ENCODE measurements around the gene ATP6V0E1.
A peak's percentile ranks its signal among the peaks of the same experiment; 100 is the strongest.
"Not testable (repeated sequence)": the region's sequence is repeated elsewhere in the genome, so short reads cannot be mapped to it uniquely, and the experiment has no call there.

The ATP6V0E1 gene

DNA sequence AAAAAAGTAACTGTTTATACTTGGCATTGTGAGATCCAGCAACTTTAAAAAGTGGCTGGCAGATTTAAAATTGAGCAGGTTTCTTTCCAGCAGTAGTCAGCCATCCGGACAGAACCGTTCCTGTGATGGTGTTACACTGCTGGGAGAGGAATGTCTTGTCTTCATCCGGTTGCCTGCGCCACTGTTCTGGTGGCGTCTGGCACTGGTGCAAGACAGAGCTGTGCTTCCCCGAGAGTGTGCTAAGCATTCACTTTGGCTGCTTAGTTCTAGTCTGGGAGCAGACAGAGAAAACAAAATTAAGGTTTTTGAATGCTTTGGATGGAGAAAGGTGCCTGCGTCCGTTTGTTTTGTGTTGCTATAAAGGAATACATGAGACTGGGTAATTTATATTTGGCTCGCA, 37.1 kb downstream of the ATP6V0E1 start:
- no peak for DNase-seq
- in situ Hi-C loops (cut with MboI; ENCODE audit: low pct_unique_long_range_greater_than_20kb, low sequenced_read_pairs): no loop called here

DNA sequence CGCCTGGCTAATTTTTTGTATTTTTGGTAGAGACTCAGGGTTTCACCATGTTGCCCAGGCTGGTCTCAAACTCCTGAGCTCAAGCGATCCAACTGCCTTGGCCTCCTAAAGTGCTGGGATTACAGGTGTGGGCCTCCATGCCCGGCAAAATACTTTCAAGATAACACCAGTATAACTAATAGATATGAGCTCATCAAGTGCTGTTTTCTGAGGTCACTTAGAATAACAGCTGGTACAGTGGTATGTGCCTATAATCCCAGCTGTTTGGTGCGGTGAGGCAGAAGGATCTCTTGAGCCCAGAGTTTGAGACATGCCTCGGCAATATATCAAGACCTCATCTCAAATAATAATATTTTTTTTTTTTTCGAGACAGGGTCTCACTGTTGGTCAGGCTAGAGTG, 42.1 kb downstream of the ATP6V0E1 start:
- no peak for DNase-seq
- in situ Hi-C loops (cut with MboI; ENCODE audit: low pct_unique_long_range_greater_than_20kb, low sequenced_read_pairs): no loop called here

DNA sequence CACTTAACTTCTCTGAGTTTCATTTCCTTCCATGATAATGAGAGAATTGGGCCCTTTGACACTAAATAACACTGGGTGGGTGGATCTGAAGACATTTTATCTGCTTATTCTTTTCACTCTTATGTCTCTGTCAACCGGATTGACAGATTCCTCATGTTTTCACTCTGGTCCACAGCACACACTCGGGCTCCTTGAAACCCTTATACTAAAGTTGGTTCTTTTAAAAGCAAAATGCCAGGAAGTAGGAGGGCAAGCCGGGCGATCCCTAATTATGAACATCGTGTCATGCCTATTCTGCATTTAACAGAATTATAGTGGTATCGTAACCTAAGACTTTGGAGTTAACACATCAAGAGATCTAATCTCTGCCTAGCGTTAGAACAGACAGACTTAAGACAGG, 44.3 kb downstream of the ATP6V0E1 start:
- DNase-seq: no peak

DNA sequence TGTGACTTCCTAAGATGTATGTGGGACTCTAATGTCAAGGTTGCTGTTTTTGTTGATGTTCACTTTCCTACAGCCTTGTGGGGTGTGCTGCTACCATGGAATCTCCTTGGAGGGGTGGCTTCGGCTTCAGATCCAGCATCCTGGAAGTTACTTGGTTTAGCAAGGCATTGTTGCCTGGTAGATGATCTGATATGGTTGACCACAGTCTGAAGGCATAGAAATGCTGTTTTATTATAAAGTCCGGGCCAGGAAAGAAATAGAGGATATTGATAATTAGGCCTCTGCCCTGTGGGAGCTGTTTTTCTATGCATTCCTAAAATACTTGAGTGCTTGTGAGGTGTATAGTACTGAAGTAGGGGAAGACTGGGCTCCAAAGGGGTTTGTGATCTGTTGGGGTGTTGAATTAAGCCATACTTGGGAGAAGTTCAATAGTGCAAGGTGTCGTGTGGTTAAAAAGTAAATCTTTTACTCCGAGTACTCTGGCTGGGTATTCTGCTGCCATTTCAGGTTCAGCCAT, 45.3 kb downstream of the ATP6V0E1 start:
- in situ Hi-C loops (cut with MboI; ENCODE audit: low pct_unique_long_range_greater_than_20kb, low sequenced_read_pairs): no loop called here
- no peak for DNase-seq

More for the DNA sequence above, 44.3 kb downstream of the ATP6V0E1 start:
- in situ Hi-C loops (cut with MboI; ENCODE audit: low pct_unique_long_range_greater_than_20kb, low sequenced_read_pairs): no loop called here

DNA sequence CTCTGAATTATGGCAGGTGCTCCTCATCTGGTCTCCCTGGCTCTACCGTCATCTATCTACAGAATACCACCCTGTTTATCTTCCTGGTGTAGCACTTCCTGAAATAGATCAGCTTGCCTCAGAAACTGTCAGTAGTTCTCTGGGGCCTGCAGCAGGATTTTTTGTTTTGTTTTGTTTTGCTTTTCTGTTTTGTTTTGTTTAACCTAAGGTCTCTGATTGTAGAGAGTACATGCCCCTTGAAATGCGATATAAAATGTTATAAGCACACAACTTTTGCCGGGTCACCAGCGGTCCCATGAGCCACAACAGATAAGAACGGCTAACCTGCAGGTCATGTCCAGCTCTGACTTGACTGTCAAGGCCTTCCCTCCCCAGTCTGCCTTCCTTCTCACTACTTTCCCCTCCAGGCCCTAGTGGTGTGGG, 45.9 kb downstream of the ATP6V0E1 start:
- DNase-seq: peak; percentile 28
- in situ Hi-C loops (cut with MboI; ENCODE audit: low pct_unique_long_range_greater_than_20kb, low sequenced_read_pairs): no loop called here

DNA sequence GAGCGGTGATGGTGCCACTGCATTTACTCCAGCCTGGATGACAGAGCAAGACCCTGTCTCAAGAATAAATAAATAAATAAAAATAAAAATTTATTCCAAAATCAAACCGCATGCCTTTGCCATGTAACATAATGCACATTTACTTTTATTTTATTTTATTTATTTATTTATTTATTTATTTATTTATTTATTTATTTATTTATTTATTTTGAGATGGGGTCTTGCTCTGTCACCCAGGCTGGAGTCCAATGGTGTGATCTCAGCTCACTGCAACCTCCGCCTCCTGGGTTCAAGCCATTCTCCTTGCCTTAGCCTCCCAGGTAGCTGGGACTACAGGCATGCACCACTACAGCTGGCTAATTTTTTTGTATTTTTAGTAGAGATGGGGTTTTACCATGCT, 48.5 kb downstream of the ATP6V0E1 start:
- DNase-seq; in situ Hi-C loops (cut with MboI; ENCODE audit: low pct_unique_long_range_greater_than_20kb, low sequenced_read_pairs): not testable (repeated sequence)

DNA sequence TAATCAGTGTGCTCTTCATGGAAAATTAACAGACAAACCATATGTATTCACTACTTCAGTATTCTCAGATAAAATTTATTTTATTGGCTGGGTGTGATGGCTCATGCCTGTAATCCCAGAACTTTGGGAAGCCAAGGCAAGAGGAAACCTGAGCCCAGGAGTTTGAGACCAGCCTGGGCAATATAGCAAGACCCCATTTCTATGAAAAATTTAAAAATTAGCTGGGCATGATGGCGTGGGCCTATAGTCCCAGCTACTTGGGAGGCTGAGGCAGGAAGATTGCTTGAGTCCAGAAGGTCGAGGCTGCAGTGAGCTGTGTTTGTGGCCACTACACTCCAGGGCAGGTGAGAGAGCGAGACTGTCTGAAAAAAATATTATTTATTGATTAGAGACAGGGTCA, 49.2 kb downstream of the ATP6V0E1 start:
- DNase-seq: no peak
- in situ Hi-C loops (cut with MboI; ENCODE audit: low pct_unique_long_range_greater_than_20kb, low sequenced_read_pairs): no loop called here

DNA sequence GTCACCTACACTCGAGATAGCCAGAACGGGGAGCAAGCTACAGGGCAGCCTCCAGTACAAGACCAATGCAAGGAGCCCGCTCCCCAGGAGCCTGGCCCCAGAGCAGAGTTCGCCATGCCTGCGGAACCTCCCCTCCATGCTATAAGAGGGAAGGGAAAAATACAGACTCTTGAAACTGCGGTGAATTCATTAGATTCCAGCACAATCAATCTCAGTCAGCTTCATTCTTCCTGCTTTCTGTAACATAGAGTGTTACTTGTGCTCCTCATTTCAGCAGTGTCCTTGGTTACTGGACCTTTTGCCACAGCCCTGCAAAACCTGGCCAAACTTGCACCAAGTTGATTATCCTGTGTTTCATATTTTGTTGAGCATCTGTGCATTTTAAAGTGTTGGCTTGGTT, 50.4 kb downstream of the ATP6V0E1 start:
- in situ Hi-C loops (cut with MboI; ENCODE audit: low pct_unique_long_range_greater_than_20kb, low sequenced_read_pairs): no loop called here
- no peak for DNase-seq

DNA sequence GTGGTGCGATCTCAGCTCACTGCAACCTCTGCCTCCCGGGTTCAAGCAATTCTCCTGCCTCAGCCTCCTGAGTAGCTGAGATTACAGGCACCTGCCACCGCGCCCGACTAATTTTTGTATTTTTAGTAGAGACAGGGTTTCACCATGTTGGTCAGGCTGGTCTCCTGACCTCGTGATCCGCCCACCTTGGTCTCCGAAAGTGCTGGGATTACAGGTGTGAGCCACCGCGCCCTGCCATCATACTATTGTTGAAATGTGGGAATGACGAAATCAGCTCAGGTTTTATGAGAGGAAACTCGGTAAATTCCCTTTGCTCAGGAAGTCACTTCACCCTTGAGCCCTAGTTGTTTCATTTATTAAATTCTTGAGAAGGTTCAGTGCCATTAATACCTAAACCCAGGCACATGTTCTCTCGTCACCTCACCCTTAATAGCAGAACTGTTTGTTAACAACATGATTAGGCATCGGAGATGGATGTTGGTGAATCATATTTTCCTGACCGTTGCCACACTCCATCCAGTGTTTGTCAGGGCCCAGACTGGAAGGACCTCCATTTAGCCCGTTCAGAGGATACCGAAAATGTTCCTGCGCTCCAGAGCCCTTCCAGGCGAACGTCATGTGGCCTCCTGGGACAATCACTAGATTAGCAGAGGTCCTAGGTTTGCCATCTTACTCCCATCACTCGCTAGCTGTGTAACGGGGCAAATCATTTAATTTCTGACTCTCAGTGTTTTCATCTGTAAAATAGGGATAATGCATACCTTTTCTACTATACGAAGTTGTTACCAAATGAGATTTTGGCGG, 52.5 kb downstream of the ATP6V0E1 start:
- DNase-seq: no peak
- in situ Hi-C loops (cut with MboI; ENCODE audit: low pct_unique_long_range_greater_than_20kb, low sequenced_read_pairs): no loop called here

DNA sequence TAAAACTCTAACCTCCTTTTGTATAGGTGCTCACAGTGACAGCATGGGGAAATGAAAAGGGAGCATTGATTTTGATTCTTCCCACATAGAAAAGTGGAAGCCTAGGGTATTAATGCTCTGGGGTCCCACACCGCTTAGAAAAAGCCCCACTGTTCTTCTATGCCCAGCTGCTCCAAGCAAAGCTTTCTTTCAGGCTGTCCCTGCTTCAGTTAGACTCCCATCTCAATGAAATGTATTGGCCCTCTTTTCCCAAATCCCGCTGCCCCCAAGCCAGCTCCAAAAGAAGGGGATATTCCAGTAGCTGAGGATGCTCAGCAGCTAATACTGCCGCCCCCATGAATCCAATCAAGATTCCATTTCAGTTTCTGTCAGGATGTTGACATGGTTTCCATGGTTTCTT, 55.6 kb downstream of the ATP6V0E1 start:
- no peak for DNase-seq
- in situ Hi-C loops (cut with MboI; ENCODE audit: low pct_unique_long_range_greater_than_20kb, low sequenced_read_pairs): no loop called here

DNA sequence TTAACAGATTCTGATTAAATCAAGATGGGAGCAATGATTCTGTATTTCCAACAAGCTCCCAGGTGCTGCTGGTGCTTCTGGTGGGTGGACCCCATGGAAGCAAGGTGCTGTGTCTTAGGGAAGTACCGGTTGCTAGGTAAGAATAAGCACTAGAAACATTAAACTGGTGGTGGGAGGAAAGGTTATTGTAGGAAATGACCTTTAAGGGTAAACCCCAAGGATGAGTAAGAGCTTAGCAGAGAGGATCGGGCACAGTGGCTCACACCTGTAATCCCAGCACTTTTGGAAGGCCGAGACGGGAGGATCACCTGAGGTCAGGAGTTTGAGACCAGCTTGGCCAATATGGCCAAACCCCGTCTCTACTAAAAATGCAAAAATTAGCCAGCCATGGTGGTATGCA, 56.4 kb downstream of the ATP6V0E1 start:
- in situ Hi-C loops (cut with MboI; ENCODE audit: low pct_unique_long_range_greater_than_20kb, low sequenced_read_pairs): no loop called here
- DNase-seq: no peak

DNA sequence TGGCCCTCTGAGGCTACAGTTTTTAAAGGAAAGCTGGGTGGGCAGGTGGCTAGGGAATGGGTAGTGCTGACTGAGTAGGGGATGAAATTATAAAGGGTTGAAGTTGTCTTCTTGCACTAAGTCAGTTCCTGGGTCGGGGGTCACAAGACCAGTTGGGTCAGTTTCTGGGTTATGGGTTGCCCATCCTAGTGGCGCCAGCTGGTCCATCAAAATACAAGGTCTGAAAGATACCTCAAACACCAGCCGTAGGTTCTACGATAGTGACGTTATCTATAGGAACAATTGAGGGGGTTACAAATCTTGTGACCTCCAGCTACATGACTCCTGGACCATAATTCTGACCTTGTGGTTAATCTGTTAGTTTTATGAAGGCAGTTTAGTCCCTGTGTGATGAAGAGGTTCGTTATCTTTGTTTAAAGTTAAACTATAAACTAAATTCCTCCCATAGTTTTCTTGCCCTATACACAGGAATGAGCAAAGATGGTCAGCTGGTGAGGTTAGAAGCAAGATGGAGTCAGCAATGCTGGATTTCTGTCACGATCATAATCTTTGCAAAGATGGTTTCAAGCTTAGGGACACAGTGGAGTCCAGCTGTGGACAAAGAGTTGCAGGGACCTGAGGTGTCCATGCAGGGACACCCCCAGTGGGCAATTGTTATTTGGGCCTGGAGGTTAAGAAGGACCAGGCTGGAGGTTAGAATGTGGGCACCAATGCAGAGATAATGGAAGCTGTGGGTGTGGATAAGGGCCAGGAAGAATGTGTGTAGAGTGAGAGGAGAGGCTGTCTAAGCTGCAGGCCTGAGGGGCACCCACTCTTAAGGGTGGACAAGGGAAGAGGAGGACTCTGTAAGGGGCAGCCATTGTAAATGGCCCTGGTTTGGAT, 58.6 kb downstream of the ATP6V0E1 start:
- no peak for DNase-seq
- in situ Hi-C loops (cut with MboI; ENCODE audit: low pct_unique_long_range_greater_than_20kb, low sequenced_read_pairs): no loop called here

DNA sequence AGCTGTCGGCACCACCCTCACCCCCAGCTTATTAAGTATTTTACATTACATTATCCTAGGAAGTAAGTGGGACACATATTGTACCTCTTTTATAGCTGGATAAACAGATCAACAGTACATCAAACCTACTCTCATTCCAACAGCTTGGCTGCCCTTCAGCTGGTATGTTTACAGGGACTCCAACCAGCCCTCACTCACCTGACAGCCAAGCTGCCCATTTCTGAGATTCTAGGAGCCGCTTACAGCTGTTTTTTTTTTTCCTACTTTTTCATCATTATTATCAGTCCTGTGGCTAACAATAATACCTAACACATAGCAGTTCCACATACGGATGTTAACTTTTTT, 59.2 kb downstream of the ATP6V0E1 start:
- in situ Hi-C loops (cut with MboI; ENCODE audit: low pct_unique_long_range_greater_than_20kb, low sequenced_read_pairs): no loop called here
- no peak for DNase-seq

DNA sequence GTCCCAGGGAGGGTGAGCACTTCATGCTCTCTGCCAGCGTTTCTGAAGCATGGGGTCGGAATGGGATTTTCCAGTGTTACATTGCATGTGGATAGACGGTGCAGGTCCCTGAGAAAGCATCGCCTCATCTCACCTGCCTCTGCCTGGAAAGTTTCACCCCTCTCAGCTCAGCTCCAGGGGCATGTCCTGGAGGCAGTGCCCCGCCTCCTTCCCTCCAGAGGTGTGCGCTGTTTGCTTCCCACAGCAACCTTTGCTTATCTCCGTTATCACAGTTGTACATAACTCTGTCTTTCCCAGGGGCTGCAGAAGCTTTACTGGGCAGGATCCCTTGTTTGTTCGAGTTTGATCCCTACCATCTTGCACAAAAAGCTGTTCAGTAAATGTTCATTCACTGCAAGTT, 61.9 kb downstream of the ATP6V0E1 start:
- DNase-seq: no peak
- in situ Hi-C loops (cut with MboI; ENCODE audit: low pct_unique_long_range_greater_than_20kb, low sequenced_read_pairs): no loop called here

DNA sequence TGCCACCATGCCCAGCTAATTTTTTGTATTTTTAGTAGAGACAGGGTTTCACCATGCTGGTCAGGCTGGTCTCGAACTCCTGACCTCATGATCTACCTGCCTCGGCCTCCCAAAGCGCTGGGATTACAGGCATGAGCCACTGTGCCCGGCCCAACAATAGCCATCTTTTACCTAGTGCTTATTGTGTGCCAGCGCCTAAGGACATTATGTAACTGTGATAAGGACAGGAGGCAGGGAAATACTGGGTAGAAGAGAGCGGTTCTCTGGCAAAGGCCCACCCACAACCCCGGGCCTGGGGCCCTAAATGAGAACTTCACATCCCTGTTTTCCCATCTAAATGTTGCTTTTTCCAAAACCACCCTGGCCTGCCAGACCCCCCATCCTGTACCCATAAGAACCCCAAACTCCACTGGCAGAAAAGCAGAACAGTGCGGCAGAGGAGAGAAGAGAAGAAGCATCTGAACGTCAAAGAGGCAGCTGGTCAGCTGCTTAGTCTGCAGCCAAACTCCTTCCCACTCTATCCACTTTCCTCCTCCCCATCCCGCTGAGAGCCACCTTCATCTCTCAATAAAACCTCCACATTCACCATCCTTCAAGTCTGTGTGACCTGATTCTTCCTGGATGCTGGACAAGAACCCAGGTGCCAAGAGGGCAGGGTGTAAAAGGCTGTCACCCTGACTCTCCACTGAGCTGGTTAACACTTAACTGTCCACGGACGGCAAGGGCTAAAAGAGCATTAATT, 63.7 kb downstream of the ATP6V0E1 start:
- in situ Hi-C loops (cut with MboI; ENCODE audit: low pct_unique_long_range_greater_than_20kb, low sequenced_read_pairs); DNase-seq: not testable (repeated sequence)

DNA sequence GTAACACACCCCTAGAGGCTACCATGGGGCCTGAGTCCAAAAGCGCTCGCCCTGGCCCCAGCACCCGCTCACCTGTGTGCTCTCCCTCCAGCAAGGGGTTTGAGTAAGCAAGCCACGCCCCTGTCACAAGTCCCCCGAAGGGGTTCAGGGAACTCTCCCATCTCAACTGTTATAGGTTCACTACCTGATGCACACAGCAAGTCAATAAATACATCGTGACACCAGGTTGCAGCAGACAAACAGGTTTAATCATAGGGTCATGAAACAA, 64.2 kb downstream of the ATP6V0E1 start:
- in situ Hi-C loops (cut with MboI; ENCODE audit: low pct_unique_long_range_greater_than_20kb, low sequenced_read_pairs): no loop called here
- DNase-seq: no peak

DNA sequence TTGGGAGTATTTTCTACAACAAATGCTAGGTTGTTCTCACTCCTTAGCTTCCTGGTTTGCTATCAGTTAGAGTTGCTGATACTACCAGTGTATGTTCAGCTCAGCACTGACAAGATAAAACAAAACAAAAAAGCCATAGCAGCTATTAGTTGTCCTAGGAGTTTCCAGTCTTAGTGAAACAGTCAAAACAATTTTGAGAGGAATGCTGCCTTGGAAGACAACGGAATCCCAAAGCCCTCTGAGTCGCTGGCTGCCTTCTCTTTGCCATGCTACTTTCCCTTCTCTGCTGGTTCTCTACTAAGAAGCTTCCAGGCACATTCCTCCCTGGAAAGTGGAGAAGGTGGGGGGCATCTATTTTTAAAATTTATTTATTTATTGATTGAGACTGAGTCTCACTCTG, 67.2 kb downstream of the ATP6V0E1 start:
- in situ Hi-C loops (cut with MboI; ENCODE audit: low pct_unique_long_range_greater_than_20kb, low sequenced_read_pairs): no loop called here
- no peak for DNase-seq

DNA sequence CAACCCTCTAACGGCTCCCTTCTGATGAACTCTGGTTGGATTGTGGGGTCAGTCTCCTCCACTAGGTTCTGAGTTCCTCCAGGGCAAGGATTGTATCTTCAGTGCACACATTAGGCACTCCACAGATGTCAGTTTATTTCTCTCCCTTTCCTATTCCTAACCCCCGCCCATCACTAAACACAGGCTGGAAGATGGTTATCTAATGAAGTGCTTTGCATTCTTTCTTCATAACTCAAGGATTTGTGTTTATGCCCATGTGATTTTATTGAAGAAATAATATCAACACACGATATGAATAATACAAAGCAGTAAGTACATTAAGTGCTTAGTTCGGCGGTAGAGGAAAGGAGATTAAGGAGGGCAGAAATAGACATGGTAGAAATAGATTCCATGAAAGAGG, 68.2 kb downstream of the ATP6V0E1 start:
- no peak for DNase-seq

DNA sequence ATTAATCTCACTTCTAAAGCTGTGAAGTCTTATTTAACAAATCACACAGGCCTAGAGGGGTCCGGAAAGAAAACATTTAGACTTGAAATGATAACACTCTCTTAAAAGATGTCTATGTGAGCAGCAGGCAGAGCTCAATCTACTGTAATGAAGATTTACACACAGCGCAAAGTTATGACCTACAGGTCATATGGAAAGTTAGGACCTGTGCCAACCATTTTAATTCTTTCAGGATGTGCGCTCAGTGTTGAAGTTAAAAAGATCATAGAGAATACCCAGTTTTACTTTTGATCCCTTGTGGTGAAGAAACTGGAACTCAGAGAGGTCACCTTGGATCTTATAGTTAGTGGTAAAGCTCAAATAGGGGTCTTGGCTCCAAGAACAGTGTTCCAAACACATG, 69.5 kb downstream of the ATP6V0E1 start:
- in situ Hi-C loops (cut with MboI; ENCODE audit: low pct_unique_long_range_greater_than_20kb, low sequenced_read_pairs): no loop called here
- no peak for DNase-seq

More for the DNA sequence above, 68.2 kb downstream of the ATP6V0E1 start:
- in situ Hi-C loops (cut with MboI; ENCODE audit: low pct_unique_long_range_greater_than_20kb, low sequenced_read_pairs): no loop called here

Measured in KBM-7 (cell line).